Immature natural killer cell (primary cell): ENCODE data around the gene NOS1AP. TPM values are rescaled to one million over a fixed set of nuclear protein-coding genes. Genes with fewer than 3 reads are reported as not detected.
A peak's percentile ranks its signal among the peaks of the same experiment; 100 is the strongest.
"Not testable (repeated sequence)": the region's sequence is repeated elsewhere in the genome, so short reads cannot be mapped to it uniquely, and the experiment has no call there.

Experiments
- DNase-seq, 3 donors: peaks; one replicate each; pipeline ENCODE4 v3.0.0; 2022; ENCODE audit warnings: mixed read lengths in 1 of 3
- H3K27ac Mint-ChIP-seq, 6 donors: one replicate each; pipeline ENCODE4 v1.8.0; 2020; ENCODE audit warnings: mixed read lengths in 6 of 6, mild to moderate bottlenecking in 5 of 6, inconsistent platforms in 4 of 6, moderate library complexity in 3 of 6
- H3K27me3 Mint-ChIP-seq, 3 donors: one replicate each; pipeline ENCODE4 v1.8.0; 2020 to 2021; ENCODE audit warnings: low read depth in 3 of 3, mild to moderate bottlenecking in 3 of 3, mixed read lengths in 3 of 3, moderate library complexity in 3 of 3, inconsistent platforms in 1 of 3
- H3K36me3 Mint-ChIP-seq, 3 donors: one replicate each; pipeline ENCODE4 v1.8.0; 2020; ENCODE audit warnings: mixed read lengths in 3 of 3, inconsistent platforms in 2 of 3, mild to moderate bottlenecking in 2 of 3
- H3K4me1 Mint-ChIP-seq, 2 donors: one replicate each; pipeline ENCODE4 v1.8.0; 2020; ENCODE audit warnings: inconsistent platforms in 2 of 2, mild to moderate bottlenecking in 2 of 2, mixed read lengths in 2 of 2, moderate library complexity in 1 of 2
- H3K4me3 Mint-ChIP-seq, 5 donors: one replicate each; pipeline ENCODE4 v1.8.0; 2020; ENCODE audit warnings: mild to moderate bottlenecking in 5 of 5, mixed read lengths in 5 of 5, inconsistent platforms in 3 of 5, moderate library complexity in 3 of 5
- H3K9me3 Mint-ChIP-seq, 6 donors: one replicate each; pipeline ENCODE4 v1.8.0; 2020; ENCODE audit warnings: mild to moderate bottlenecking in 6 of 6, mixed read lengths in 6 of 6, inconsistent platforms in 4 of 6, moderate library complexity in 3 of 6
- polyA plus RNA-seq, 3 donors: library from polyadenylated mRNA; unstranded; fragments of 300-500 nt; fragmentation: Illumina TruSeq; gene quantifications; one replicate each; pipeline ENCODE4 v1.2.3, GENCODE V29; 2021

The NOS1AP gene
- polyA plus RNA-seq, 3 donors from 2014 or later, result not detected

GRCh38 chr1:162406811-162407210 lies 337.3 kb downstream of the NOS1AP start:
- Mint-ChIP-seq H3K4me1 (peaks cover 75 to 86% of the 10 kb centered on the region in 2 donors), H3K4me3 (peak overlapping the region; percentile 95 to 100 (median 99)), H3K36me3 (peaks cover 19 to 63% (median 50%) of the 10 kb centered on the region in 3 donors), H3K27ac (peak overlapping the region; percentile 87 to 100 (median 98)), H3K27me3 (peaks cover 0 to 11% (median 11%) of the 10 kb centered on the region in 3 donors), H3K9me3 (no peaks in the 10 kb centered on the region)
- peak; percentile 30 to 42 (median 41) for DNase-seq

GRCh38 chr1:162407539-162407938 lies 338.0 kb downstream of the NOS1AP start:
- no peak for DNase-seq
- Mint-ChIP-seq H3K27ac (peak overlapping the region; percentile 87 to 100 (median 98)), H3K9me3 (no peaks in the 10 kb centered on the region), H3K4me3 (peak overlapping the region; percentile 95 to 100 (median 99)), H3K36me3 (peaks cover 17 to 58% (median 46%) of the 10 kb centered on the region in 3 donors), H3K27me3 (peaks cover 0 to 16% (median 14%) of the 10 kb centered on the region in 3 donors), H3K4me1 (peaks cover 75 to 86% of the 10 kb centered on the region in 2 donors)

GRCh38 chr1:162412002-162412401 lies 342.5 kb downstream of the NOS1AP start, which contains the start of gene SH2D1B:
Gene SH2D1B, minus strand, starts transcription at chr1:162412136. Its CDS starts 120 bp downstream, at chr1:162412016.
- peaks cover 74 to 85% of the 10 kb centered on the region in 2 donors for H3K4me1 Mint-ChIP-seq
- peaks cover 0 to 23% (median 16%) of the 10 kb centered on the region in 3 donors for H3K27me3 Mint-ChIP-seq
- H3K4me3 Mint-ChIP-seq, result peak within 1 kb of the TSS; percentile 95 to 100 (median 99)
- peak within 1 kb of the TSS; percentile 95 to 100 (median 98) for H3K27ac Mint-ChIP-seq
- peak; percentile 80 to 84 (median 82) for DNase-seq
- peaks cover 16 to 35% (median 25%) of the 10 kb centered on the region in 3 donors for H3K36me3 Mint-ChIP-seq
- H3K9me3 Mint-ChIP-seq, result no peaks in the 10 kb centered on the region

DNA sequence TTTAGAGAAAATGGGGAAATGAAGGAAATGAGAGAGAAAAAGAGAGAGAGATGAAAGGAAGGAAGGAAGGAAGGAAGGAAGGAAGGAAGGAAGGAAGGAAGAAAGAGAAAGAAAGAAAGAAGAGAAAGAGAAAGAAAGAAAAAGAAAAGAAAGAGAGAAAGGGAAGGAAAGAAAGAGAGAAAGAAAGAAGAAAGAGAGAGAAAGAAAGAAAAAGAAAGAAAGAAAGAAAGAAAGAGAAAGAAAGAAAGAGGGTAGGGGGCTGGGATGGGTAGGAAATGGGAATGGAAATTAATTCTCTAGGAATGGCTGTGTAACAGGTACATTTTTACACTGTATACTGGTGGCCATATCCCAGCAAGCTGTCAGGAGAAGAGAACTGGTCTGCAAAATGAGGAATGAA lies 346.7 kb downstream of the NOS1AP start:
- Mint-ChIP-seq H3K9me3 (no peaks in the 10 kb centered on the region), H3K27me3 (peaks cover 0 to 24% (median 7%) of the 10 kb centered on the region in 3 donors)

DNA sequence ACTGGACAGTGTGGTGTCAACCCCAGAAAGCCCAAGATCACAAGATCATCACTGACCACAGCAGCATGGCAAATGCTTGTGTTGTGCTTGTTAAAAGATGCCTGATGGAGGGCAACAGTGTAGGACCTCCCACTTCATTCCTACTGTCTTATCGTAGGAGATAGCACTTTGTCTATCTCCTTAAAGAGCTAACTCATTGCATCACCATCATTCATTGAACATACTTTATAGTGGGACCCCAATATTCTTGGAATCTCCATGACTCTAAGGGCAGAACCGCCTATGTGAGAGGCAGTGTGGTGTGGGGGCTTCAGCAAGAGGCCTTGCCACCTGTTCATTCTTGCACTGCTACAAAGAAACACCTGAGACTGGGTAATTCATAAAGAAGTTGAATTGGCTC lies 347.4 kb downstream of the NOS1AP start:
- H3K36me3 Mint-ChIP-seq, result peaks cover 0 to 4% (median under 1%) of the 10 kb centered on the region in 3 donors
- H3K9me3 Mint-ChIP-seq, result no peaks in the 10 kb centered on the region
- no peak overlapping the region for H3K4me3 Mint-ChIP-seq
- H3K27ac Mint-ChIP-seq, result peak overlapping the region; percentile 14 to 91 (median 74)
- peaks cover 0 to 19% (median 7%) of the 10 kb centered on the region in 3 donors for H3K27me3 Mint-ChIP-seq
- DNase-seq, result no peak
- H3K4me1 Mint-ChIP-seq, result peaks cover 81 to 87% of the 10 kb centered on the region in 2 donors

More for the DNA sequence above, 346.7 kb downstream of the NOS1AP start:
- DNase-seq, result no peak
- Mint-ChIP-seq H3K36me3 (peaks cover 5 to 9% (median 6%) of the 10 kb centered on the region in 3 donors), H3K4me3 (no peak overlapping the region), H3K27ac (peak overlapping the region; percentile 19 to 94 (median 84)), H3K4me1 (peaks cover 75 to 83% of the 10 kb centered on the region in 2 donors)

DNA sequence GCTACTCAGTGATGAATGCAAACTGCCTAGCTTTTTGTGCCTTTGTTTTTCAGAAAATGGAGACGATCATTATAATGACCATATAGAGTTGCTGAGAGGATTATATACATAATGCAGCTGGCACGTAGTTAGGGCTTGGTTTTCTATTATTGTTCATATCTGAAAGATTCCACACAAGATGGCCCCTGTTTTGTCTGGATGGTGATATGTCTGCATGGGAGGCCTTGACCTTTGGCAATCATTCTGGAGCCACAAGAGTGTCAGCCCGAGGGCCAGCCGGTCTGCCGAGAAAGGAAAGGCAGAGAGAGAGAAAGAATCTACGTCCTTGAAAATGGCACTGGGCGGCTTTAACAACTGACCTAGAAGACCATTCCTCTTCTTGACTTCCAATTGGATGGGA lies 348.2 kb downstream of the NOS1AP start:
- peaks cover 0 to 3% (median 0%) of the 10 kb centered on the region in 3 donors for H3K36me3 Mint-ChIP-seq
- H3K4me1 Mint-ChIP-seq, result peaks cover 81 to 87% of the 10 kb centered on the region in 2 donors
- no peak for DNase-seq
- H3K9me3 Mint-ChIP-seq, result no peaks in the 10 kb centered on the region
- no peak overlapping the region for H3K4me3 Mint-ChIP-seq
- peaks cover 0 to 12% (median 5%) of the 10 kb centered on the region in 3 donors for H3K27me3 Mint-ChIP-seq
- peak overlapping the region in 3 of 6 donors; percentile 6 to 53 (median 43) for H3K27ac Mint-ChIP-seq

- H3K27me3 Mint-ChIP-seq, H3K9me3 Mint-ChIP-seq, H3K36me3 Mint-ChIP-seq, H3K4me3 Mint-ChIP-seq, DNase-seq, H3K27ac Mint-ChIP-seq: not testable (repeated sequence)
- H3K4me1 Mint-ChIP-seq, result peaks cover 76 to 87% of the 10 kb centered on the region in 2 donors
Observed at GRCh38 chr1:162418584-162418983, 349.1 kb downstream of the NOS1AP start.

GRCh38 chr1:162419450-162419931 lies 350.0 kb downstream of the NOS1AP start:
- H3K4me1 Mint-ChIP-seq, result peaks cover 71 to 82% of the 10 kb centered on the region in 2 donors
- not testable (repeated sequence) for H3K9me3 Mint-ChIP-seq, DNase-seq, H3K27me3 Mint-ChIP-seq, H3K36me3 Mint-ChIP-seq
- H3K4me3 Mint-ChIP-seq, result peak overlapping the region; percentile 2 to 88 (median 21)
- peak overlapping the region; percentile 92 to 98 (median 96) for H3K27ac Mint-ChIP-seq

Other genes with a start within 250 kb of the NOS1AP start
- not detected for gene OLFML2B, start 45.8 kb upstream of the NOS1AP start, polyA plus RNA-seq